ENCODE measurements around the gene ADAMTS3. TPM values are rescaled to one million over a fixed set of nuclear protein-coding genes. Genes with fewer than 3 reads are reported as not detected.
A peak's percentile ranks its signal among the peaks of the same experiment; 100 is the strongest.

The ADAMTS3 gene
- total RNA-seq, 6 experiments from 2014 or later = 0.03 to 0.19 TPM; not detected in 4

- DNase-seq = peak; percentile 5
- H3K9me3 Mint-ChIP-seq = no peaks in the 10 kb centered on the region
These were observed 4.8 kb downstream of the ADAMTS3 start for GRCh38 chr4:72564184-72564583.

GRCh38 chr4:72558655-72559054 is 10.4 kb downstream of the ADAMTS3 start:
- no peak for DNase-seq
- H3K9me3 Mint-ChIP-seq = no peaks in the 10 kb centered on the region
- H3K4me3 Mint-ChIP-seq = no peak overlapping the region
- peaks cover 2% of the 10 kb centered on the region; the same call in 1 of the 2 replicates for H3K27me3 Mint-ChIP-seq (ENCODE audit: insufficient read depth)
- no peaks in the 10 kb centered on the region for H3K36me3 Mint-ChIP-seq (ENCODE audit: low read depth)
- no peak overlapping the region for H3K27ac Mint-ChIP-seq
- no peaks in the 10 kb centered on the region for H3K4me1 Mint-ChIP-seq (ENCODE audit: low read depth)
- TF ChIP-seq CTCF (IDR thresholded peaks at IDR 0.05) = no peak

More at GRCh38 chr4:72564184-72564583, 4.8 kb downstream of the ADAMTS3 start:
- TF ChIP-seq CTCF (IDR thresholded peaks at IDR 0.05) = no peak
- no peak overlapping the region for H3K4me3 Mint-ChIP-seq
- H3K27ac Mint-ChIP-seq = no peak overlapping the region
- peaks cover 18% of the 10 kb centered on the region for H3K4me1 Mint-ChIP-seq (ENCODE audit: low read depth)
- H3K27me3 Mint-ChIP-seq (ENCODE audit: insufficient read depth) = no peaks in the 10 kb centered on the region; the same call in none of the 2 replicates
- H3K36me3 Mint-ChIP-seq (ENCODE audit: low read depth) = no peaks in the 10 kb centered on the region

- H3K36me3 Mint-ChIP-seq (ENCODE audit: low read depth) = no peaks in the 10 kb centered on the region
- H3K9me3 Mint-ChIP-seq = no peaks in the 10 kb centered on the region
- TF ChIP-seq CTCF (IDR thresholded peaks at IDR 0.05) = no peak
- DNase-seq = no peak
- H3K4me1 Mint-ChIP-seq (ENCODE audit: low read depth) = no peaks in the 10 kb centered on the region
- H3K4me3 Mint-ChIP-seq = no peak overlapping the region
- H3K27ac Mint-ChIP-seq = no peak overlapping the region
- H3K27me3 Mint-ChIP-seq (ENCODE audit: insufficient read depth) = peaks cover 2% of the 10 kb centered on the region; the same call in 1 of the 2 replicates
These were observed 12.0 kb downstream of the ADAMTS3 start for GRCh38 chr4:72557021-72557420.

- Mint-ChIP-seq H3K4me1 (ENCODE audit: low read depth) (no peaks in the 10 kb centered on the region), H3K27ac (no peak overlapping the region), H3K4me3 (no peak overlapping the region), H3K27me3 (ENCODE audit: insufficient read depth) (peaks cover 2% of the 10 kb centered on the region; the same call in 1 of the 2 replicates), H3K9me3 (no peaks in the 10 kb centered on the region), H3K36me3 (ENCODE audit: low read depth) (no peaks in the 10 kb centered on the region)
- no peak for DNase-seq
- no peak for TF ChIP-seq CTCF (IDR thresholded peaks at IDR 0.05)
These were observed 13.6 kb downstream of the ADAMTS3 start for GRCh38 chr4:72555377-72555831.

GRCh38 chr4:72553540-72554337 is 15.3 kb downstream of the ADAMTS3 start:
- no peaks in the 10 kb centered on the region for H3K36me3 Mint-ChIP-seq (ENCODE audit: low read depth)
- H3K4me3 Mint-ChIP-seq = no peak overlapping the region
- DNase-seq = no peak
- TF ChIP-seq CTCF (IDR thresholded peaks at IDR 0.05) = no peak
- no peaks in the 10 kb centered on the region for H3K9me3 Mint-ChIP-seq
- H3K4me1 Mint-ChIP-seq (ENCODE audit: low read depth) = no peaks in the 10 kb centered on the region
- H3K27ac Mint-ChIP-seq = no peak overlapping the region
- H3K27me3 Mint-ChIP-seq (ENCODE audit: insufficient read depth) = peaks cover 2% of the 10 kb centered on the region; the same call in 1 of the 2 replicates

Data from HFFc6 (cell line).